Left lung (tissue), 10 donors: ENCODE results near the gene CPNE8. TPM values are rescaled to one million over a fixed set of nuclear protein-coding genes. Genes with fewer than 3 reads are reported as not detected.

Experiments used
- ATAC-seq: fragments of 200-7000 bp; cut with Tn5 transposase; one replicate; pipeline ENCODE4 v1.9.1; 2020; ENCODE audit warnings: moderate library complexity
- DNase-seq, 4 donors: peaks; one replicate each; pipeline ENCODE4 v3.0.0-alpha.2; 2013 to 2020
- H3K27ac ChIP-seq, 2 donors: fragments of 200-600 bp; sonication (generic) in 1 of 2; one replicate each; pipeline versions ENCODE4 v1.5.0 to v1.8.0; 2020 to 2021
- H3K27me3 ChIP-seq, 2 donors: fragments of 200-600 bp; sonication (generic) in 1 of 2; one replicate each; pipeline versions ENCODE4 v1.5.0 to v1.8.0; 2020 to 2021
- H3K36me3 ChIP-seq, 2 donors: fragments of 200-600 bp; sonication (generic) in 1 of 2; one replicate each; pipeline versions ENCODE4 v1.5.0 to v1.8.0; 2020 to 2021
- H3K4me1 ChIP-seq, 2 donors: fragments of 200-600 bp; one replicate each; pipeline ENCODE4 v1.8.0; 2021
- H3K4me3 ChIP-seq, 2 donors: fragments of 200-600 bp; sonication (generic) in 1 of 2; one replicate each; pipeline versions ENCODE4 v1.5.0 to v1.8.0; 2020 to 2021; ENCODE audit warnings: mild to moderate bottlenecking in 1 of 2
- H3K9me3 ChIP-seq, 2 donors: fragments of 200-600 bp; sonication (generic) in 1 of 2; one replicate each; pipeline versions ENCODE4 v1.5.0 to v1.8.0; 2020 to 2021
- intact Hi-C, 2 donors: fragments of 100-400 bp; cut with DNase I; formaldehyde crosslinking; loops; one replicate each; pipeline versions ENCODE4 v1.11.2 to v1.14.2; 2022
- polyA plus RNA-seq, 6 donors: library from polyadenylated mRNA; unstranded; fragments of 120-200 nt; gene quantifications; one replicate each; pipeline ENCODE4 v1.2.1, GENCODE V29; 2013; ENCODE audit not compliant: insufficient read length in 6 of 6
- total RNA-seq, 2 donors: library from RNA; stranded (reverse); fragmentation: NEBNext Ultra II Directional; extraction: Animal tissue kit (Norgen Biotek cat#: 25700); gene quantifications; one replicate each; pipeline ENCODE4 v1.2.1, GENCODE V29; 2021
- TF ChIP-seq, protein P1 (sequence below), 2 donors: fragments of 200-600 bp; sonication (generic) in 1 of 2; IDR thresholded peaks; one replicate each; pipeline versions ENCODE4 v1.5.0 to v1.8.0; 2021; ENCODE audit warnings: antibody characterized with exemption in 2 of 2
- donor health status: DM: no; HTN: yes; CAD: no.
- donor health status: DM: no; HTN: no; CAD: no.

CPNE8 gene
- total and polyA plus RNA-seq, 8 donors = 6.4 to 25.8 (median 9.3) TPM

DNA sequence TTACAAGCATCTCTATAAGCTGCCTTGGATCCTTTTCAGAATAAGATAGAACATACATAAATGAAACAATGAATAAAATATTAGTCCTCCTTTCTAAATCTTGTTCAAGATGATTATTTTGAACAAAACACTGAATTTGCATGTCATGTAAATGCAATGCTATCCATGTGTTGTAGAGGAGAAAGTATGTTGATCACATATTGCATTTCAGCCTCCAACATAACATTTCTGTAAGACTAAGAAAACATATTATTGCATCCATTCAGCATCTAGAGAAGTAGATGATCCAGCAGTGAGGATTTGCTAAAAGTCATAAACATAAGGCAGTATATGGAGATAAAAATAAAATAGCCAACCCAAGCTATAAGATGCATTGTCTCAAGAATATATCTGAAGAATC is 172.6 kb downstream of the CPNE8 start:
- TF ChIP-seq, protein P1, sequence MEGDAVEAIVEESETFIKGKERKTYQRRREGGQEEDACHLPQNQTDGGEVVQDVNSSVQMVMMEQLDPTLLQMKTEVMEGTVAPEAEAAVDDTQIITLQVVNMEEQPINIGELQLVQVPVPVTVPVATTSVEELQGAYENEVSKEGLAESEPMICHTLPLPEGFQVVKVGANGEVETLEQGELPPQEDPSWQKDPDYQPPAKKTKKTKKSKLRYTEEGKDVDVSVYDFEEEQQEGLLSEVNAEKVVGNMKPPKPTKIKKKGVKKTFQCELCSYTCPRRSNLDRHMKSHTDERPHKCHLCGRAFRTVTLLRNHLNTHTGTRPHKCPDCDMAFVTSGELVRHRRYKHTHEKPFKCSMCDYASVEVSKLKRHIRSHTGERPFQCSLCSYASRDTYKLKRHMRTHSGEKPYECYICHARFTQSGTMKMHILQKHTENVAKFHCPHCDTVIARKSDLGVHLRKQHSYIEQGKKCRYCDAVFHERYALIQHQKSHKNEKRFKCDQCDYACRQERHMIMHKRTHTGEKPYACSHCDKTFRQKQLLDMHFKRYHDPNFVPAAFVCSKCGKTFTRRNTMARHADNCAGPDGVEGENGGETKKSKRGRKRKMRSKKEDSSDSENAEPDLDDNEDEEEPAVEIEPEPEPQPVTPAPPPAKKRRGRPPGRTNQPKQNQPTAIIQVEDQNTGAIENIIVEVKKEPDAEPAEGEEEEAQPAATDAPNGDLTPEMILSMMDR (IDR thresholded peaks at IDR 0.05) = no peak
- H3K9me3 ChIP-seq = no peaks in the 10 kb centered on the region

GRCh38 chr12:38728894-38729293 is 176.5 kb downstream of the CPNE8 start:
- no peaks in the 10 kb centered on the region for H3K27me3 ChIP-seq
- DNase-seq = no peak
- H3K4me1 ChIP-seq = no peaks in the 10 kb centered on the region
- no peaks in the 10 kb centered on the region for H3K9me3 ChIP-seq
- no peak for ATAC-seq
- intact Hi-C loops = no loop called here
- H3K27ac ChIP-seq = no peak overlapping the region
- TF ChIP-seq, protein P1 (IDR thresholded peaks at IDR 0.05) = no peak
- H3K4me3 ChIP-seq = no peak overlapping the region
- H3K36me3 ChIP-seq = no peaks in the 10 kb centered on the region

More for the DNA sequence above, 172.6 kb downstream of the CPNE8 start:
- DNase-seq (no peak), ATAC-seq (no peak)
- Histone ChIP-seq H3K27ac (no peak overlapping the region), H3K4me1 (no peaks in the 10 kb centered on the region), H3K36me3 (no peaks in the 10 kb centered on the region), H3K27me3 (no peaks in the 10 kb centered on the region), H3K4me3 (no peak overlapping the region)
- intact Hi-C loops = no loop called here

DNA sequence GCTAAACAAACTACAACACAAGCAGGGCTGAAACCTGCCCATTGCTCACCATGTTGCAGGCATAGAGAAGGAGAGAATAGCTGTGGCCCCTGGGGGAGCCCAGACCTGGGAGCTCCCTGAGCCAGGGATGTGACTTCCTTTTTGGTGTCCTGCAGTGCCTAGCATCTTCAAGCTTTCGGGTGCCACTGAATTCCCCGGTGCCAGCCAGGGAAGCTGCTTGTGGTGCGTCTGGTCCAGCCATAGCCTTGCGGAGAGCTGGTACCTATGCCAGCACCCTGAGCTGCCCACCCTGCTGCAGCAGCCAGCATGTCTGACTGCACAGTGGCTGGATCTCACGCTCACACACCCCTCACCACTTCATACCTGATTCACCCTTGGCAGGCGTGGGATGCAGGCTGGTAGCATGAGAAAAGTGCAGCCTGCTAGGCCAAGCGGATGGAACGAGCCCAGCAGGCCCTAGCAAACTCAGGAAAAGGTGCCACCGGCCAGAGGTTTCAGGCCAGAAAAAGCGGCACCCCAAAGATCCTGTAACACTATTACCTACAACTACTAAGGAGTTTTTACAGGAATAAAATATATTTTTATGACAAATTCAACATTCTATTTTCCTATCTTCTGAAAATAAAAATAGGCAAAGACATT is 183.7 kb downstream of the CPNE8 start:
- Histone ChIP-seq H3K27me3 (no peaks in the 10 kb centered on the region), H3K36me3 (peaks cover 0 to 32% of the 10 kb centered on the region in 2 donors), H3K27ac (no peak overlapping the region), H3K4me3 (no peak overlapping the region), H3K4me1 (no peaks in the 10 kb centered on the region), H3K9me3 (no peaks in the 10 kb centered on the region)
- TF ChIP-seq, protein P1 (IDR thresholded peaks at IDR 0.05) = no peak
- intact Hi-C loops = no loop called here
- ATAC-seq (no peak), DNase-seq (no peak)

DNA sequence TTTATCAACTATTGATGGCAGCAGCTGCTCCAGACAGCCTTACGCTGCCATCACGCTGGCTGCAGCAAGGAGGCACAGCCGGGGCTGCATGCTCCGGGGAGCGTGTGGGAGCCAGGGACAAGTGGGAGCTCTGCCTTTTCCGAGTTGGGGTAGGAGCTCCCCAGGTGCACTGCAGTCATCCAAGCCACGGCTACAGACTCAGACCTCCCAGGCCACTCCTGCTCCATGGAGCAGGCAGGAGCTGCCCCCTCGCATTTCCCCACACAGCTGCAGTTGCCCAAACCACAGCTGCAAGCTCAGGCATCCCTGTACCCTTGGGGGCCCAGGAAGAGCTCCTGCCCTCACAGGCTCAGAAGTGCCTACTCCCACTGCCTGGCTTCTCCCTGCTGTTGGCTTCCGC is 184.7 kb downstream of the CPNE8 start:
- H3K4me1 ChIP-seq = no peaks in the 10 kb centered on the region
- no peaks in the 10 kb centered on the region for H3K27me3 ChIP-seq
- ATAC-seq (no peak), DNase-seq (no peak)
- TF ChIP-seq, protein P1 (IDR thresholded peaks at IDR 0.05) = no peak
- peaks cover 0 to 32% of the 10 kb centered on the region in 2 donors for H3K36me3 ChIP-seq
- intact Hi-C loops = no loop called here
- no peaks in the 10 kb centered on the region for H3K9me3 ChIP-seq
- H3K27ac ChIP-seq = no peak overlapping the region
- no peak overlapping the region for H3K4me3 ChIP-seq

DNA sequence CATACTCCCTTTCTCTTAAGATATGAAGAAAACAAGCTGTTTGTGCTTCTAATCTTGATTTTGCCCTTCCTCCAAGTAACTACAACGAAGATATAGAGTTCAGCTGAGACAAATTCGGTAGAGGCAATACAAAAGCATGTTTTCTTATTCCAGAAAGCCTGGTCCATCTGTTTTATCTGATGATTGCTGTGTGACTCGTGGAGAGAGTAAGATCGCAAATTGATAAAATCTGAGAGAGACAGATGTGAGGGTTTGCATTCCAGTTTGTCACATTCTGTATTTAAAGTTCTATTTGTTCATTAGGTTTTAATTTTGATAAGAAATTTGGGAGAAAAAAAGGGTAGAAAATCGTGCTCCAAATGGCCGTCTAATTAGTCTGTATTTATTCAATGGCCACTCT is 192.1 kb downstream of the CPNE8 start:
- Histone ChIP-seq H3K4me1 (no peaks in the 10 kb centered on the region), H3K9me3 (no peaks in the 10 kb centered on the region), H3K4me3 (no peak overlapping the region), H3K27ac (no peak overlapping the region), H3K27me3 (no peaks in the 10 kb centered on the region), H3K36me3 (no peaks in the 10 kb centered on the region)
- no peak for DNase-seq
- no peak for ATAC-seq
- TF ChIP-seq, protein P1 (IDR thresholded peaks at IDR 0.05) = no peak
- intact Hi-C loops = no loop called here
